Measurements from ENCODE around the gene MRTFA.

DNA sequence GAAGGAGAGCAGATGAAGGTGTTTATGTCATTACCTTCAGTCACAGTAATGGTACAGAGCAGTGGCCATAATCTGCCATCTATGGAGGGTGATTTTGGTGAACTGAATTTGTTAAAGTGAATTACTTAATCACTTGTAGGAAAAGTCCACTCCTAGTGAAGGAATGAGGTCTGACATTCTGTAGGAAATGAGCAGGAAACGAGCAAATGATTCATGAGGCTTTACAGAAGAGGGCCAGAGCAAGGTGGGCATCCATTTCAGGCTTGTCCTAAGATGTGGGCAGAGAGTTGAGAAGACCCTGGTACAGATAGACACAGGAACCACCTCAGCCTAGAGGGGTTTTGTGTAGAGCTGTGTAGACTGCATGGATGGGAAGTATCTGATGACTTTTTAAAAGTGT is 272.1 kb downstream of the MRTFA start:
- TF ChIP-seq, protein P1, sequence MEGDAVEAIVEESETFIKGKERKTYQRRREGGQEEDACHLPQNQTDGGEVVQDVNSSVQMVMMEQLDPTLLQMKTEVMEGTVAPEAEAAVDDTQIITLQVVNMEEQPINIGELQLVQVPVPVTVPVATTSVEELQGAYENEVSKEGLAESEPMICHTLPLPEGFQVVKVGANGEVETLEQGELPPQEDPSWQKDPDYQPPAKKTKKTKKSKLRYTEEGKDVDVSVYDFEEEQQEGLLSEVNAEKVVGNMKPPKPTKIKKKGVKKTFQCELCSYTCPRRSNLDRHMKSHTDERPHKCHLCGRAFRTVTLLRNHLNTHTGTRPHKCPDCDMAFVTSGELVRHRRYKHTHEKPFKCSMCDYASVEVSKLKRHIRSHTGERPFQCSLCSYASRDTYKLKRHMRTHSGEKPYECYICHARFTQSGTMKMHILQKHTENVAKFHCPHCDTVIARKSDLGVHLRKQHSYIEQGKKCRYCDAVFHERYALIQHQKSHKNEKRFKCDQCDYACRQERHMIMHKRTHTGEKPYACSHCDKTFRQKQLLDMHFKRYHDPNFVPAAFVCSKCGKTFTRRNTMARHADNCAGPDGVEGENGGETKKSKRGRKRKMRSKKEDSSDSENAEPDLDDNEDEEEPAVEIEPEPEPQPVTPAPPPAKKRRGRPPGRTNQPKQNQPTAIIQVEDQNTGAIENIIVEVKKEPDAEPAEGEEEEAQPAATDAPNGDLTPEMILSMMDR (IDR thresholded peaks at IDR 0.05), result no peak
- TF ChIP-seq POLR2A (IDR thresholded peaks at IDR 0.05), result no peak

All from uterus (tissue), 2 donors.